ACC112 (cell line): ENCODE data around the gene PLK4.

Experiments
- H2AFZ ChIP-seq: fragments of 200-600 bp; sonication (generic); one replicate; pipeline ENCODE4 v1.6.0; 2017; ENCODE audit warnings: antibody characterized with exemption, low read length; ENCODE audit not compliant: unreplicated experiment
- H3K27ac ChIP-seq: fragments of 200-600 bp; sonication (generic); 2 replicates; pipeline ENCODE4 v1.5.1; 2014; ENCODE audit warnings: low read depth, mild to moderate bottlenecking, antibody characterized with exemption, low read length, moderate library complexity
- H3K27me3 ChIP-seq: fragments of 200-600 bp; sonication (generic); 2 replicates; pipeline ENCODE4 v1.6.1; 2014; ENCODE audit warnings: mild to moderate bottlenecking, antibody characterized with exemption, low read length, moderate library complexity, mixed read lengths; ENCODE audit not compliant: insufficient read depth
- H3K36me3 ChIP-seq: fragments of 200-600 bp; sonication (generic); 2 replicates; pipeline ENCODE4 v1.6.1; 2016; ENCODE audit warnings: mild to moderate bottlenecking, antibody characterized with exemption, low read length, moderate library complexity, mixed read lengths; ENCODE audit not compliant: insufficient read depth
- H3K4me1 ChIP-seq: fragments of 200-600 bp; sonication (generic); one replicate; pipeline ENCODE4 v1.6.1; 2016; ENCODE audit warnings: low read length, mixed read lengths; ENCODE audit not compliant: insufficient read depth, unreplicated experiment, control insufficient read depth
- H3K4me3 ChIP-seq: fragments of 200-600 bp; sonication (generic); 2 replicates; pipeline ENCODE4 v1.5.1; 2014; ENCODE audit warnings: mild to moderate bottlenecking, low read depth, low read length
- H3K79me2 ChIP-seq: fragments of 200-600 bp; sonication (generic); one replicate; pipeline ENCODE4 v1.6.0; 2016; ENCODE audit warnings: low read length; ENCODE audit not compliant: control insufficient read depth, unreplicated experiment, insufficient read depth

PLK4 gene

DNA sequence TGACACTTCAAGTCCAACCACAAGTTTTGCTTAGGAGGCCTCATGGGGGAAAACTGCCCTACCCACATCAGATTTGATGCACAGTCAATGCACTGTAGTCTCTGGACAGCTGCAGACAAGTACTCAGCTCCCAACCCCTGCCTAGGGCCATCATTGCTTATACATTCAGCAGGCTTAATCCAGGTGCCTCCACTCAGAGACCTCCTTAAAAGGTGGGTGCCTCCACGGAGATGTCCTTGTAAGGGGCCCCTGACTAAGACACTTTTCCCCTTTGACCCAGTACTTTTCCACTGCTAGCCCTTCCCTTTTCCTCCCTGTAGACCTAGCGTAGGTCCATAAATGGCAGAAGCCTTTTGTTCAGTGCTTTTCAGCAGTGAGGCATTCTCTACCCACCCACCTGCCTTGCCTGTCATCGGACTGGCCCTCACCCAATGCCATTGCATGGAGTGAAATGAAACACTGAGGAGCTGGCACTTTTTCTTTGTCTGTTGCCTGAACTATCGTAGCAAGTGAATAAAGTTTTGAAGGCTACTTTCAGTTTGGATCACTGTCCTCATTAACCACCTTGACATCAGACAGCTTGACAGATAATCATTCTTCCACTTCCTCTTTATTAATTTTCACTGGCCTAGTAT, 23.8 kb upstream of the PLK4 start:
- H2AFZ ChIP-seq, result no peak overlapping the region
- no peak overlapping the region for H3K27ac ChIP-seq
- H3K36me3 ChIP-seq, result no peaks in the 10 kb centered on the region; the same call in 1 of the 2 replicates
- H3K4me3 ChIP-seq, result no peak overlapping the region
- H3K79me2 ChIP-seq, result peaks cover 13% of the 10 kb centered on the region
- H3K4me1 ChIP-seq, result peaks cover 9% of the 10 kb centered on the region
- H3K27me3 ChIP-seq, result no peaks in the 10 kb centered on the region

DNA sequence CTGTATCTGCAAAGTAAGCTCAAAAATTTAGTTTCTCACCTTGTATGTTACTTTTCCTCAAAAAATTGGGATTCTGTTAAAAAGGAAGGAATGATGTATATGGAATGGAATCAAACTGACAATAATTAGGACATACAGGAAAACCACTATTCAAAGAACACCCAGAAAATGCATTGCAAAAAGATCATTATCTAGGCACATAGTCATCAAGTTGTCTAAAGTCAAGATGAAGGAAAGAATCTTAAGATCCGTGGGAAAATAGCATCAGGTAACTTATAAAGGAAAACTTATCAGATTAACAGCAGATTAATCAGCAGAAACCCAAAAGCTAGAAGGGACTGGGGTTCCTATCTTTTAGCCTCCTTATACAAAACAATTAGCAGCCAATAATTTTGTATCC, 23.1 kb upstream of the PLK4 start:
- Histone ChIP-seq H3K27ac (no peak overlapping the region), H2AFZ (no peak overlapping the region), H3K4me1 (peaks cover 9% of the 10 kb centered on the region), H3K79me2 (peaks cover 13% of the 10 kb centered on the region), H3K4me3 (no peak overlapping the region), H3K27me3 (no peaks in the 10 kb centered on the region), H3K36me3 (no peaks in the 10 kb centered on the region; the same call in 1 of the 2 replicates)

DNA sequence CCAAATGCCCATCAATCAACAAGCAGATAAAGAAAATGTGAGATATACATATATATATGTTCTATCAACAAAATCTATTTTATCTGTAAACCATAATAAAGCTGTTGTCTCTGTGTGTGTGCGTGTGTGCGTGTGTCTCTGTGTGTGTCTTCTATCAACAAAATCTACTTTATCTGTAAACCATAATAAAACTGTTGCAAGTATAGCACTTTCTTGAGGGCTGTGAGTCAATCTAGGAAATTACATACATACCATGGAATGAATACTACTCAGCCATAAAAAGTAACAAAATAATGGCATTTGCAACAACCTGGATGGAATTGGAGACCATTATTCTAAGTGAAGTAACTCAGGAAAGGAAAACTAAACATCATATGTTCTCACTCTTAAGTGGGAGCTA, 12.5 kb upstream of the PLK4 start:
- Histone ChIP-seq H3K79me2 (peaks cover 3% of the 10 kb centered on the region), H3K27me3 (no peaks in the 10 kb centered on the region), H3K4me1 (peaks cover 11% of the 10 kb centered on the region), H3K27ac (no peak overlapping the region), H3K36me3 (no peaks in the 10 kb centered on the region), H2AFZ (no peak overlapping the region), H3K4me3 (no peak overlapping the region)

DNA sequence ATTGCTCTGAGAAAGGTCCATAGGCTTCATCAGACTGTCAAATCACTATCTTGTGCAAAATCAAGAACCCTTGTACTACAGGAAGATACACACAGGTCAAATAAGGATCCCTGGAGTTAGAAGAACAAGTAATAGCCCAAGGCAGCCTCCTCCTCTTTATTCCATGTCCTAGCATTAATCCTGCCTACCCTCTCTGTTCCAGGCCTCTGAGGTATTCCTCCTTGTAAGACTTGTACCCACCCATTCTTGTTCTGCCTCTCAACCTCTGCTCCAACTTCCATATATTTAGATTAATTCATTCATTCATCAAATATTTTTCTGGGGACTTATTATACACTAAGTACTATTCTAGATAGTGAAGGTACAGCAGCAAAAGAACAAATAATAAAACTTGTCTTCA, 10.4 kb upstream of the PLK4 start:
- Histone ChIP-seq H3K36me3 (0 out of 2 replicates have a peak, but pooled peaks cover 4% of the 10 kb centered on the region), H3K27ac (peak overlapping the region; percentile 41; the same call in 1 of the 2 replicates), H2AFZ (no peak overlapping the region), H3K27me3 (no peaks in the 10 kb centered on the region), H3K4me1 (peaks cover 11% of the 10 kb centered on the region), H3K4me3 (no peak overlapping the region), H3K79me2 (peaks cover 3% of the 10 kb centered on the region)

DNA sequence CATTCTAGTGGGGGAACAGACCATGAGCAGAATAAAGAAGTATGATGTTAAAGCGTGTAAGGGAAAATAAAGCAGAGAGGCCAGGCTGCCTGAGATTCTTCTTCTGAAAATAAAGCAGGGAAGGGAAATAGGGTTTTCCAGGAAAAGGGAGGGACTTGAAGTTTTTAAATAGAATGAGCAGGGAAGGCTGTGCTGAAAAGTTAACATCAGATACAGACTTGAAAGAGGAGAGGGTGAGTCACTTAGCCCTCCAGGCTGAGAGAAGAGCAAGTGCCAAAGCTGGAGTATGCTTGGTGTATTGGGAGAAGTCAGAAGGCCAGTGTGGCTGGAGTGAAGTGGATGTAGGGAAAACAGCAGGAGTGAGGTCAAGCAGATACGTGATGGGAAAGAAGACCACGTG, 10.0 kb upstream of the PLK4 start:
- H3K36me3 ChIP-seq, result 0 out of 2 replicates have a peak, but pooled peaks cover 6% of the 10 kb centered on the region
- H3K4me3 ChIP-seq, result no peak overlapping the region
- H3K4me1 ChIP-seq, result peaks cover 11% of the 10 kb centered on the region
- H2AFZ ChIP-seq, result no peak overlapping the region
- no peaks in the 10 kb centered on the region for H3K27me3 ChIP-seq
- H3K79me2 ChIP-seq, result peaks cover 3% of the 10 kb centered on the region
- H3K27ac ChIP-seq, result peak overlapping the region; percentile 41

DNA sequence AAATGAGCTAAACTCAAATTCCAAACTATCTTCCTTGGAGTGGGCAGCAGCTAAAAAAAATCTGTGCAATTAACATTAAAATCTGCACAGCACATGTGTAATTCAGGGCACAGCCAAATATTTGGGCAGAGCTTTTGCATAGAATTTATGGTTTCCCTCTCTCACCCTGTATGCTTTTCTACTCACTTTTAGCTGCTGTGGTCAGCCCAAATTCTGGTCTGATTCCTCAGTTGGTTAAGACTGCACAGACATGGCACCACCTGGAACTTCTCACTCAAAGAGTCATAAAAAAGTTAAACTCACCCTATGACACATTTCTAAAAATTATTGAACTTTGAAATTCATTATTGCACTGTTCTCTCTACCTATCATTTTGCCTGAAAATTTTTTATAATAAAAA, 4.9 kb upstream of the PLK4 start:
- Histone ChIP-seq H3K27ac (no peak overlapping the region), H3K4me1 (peaks cover 5% of the 10 kb centered on the region), H2AFZ (no peak overlapping the region), H3K27me3 (no peaks in the 10 kb centered on the region), H3K36me3 (0 out of 2 replicates have a peak, but pooled peaks cover 6% of the 10 kb centered on the region), H3K79me2 (peaks cover 5% of the 10 kb centered on the region), H3K4me3 (no peak overlapping the region)

DNA sequence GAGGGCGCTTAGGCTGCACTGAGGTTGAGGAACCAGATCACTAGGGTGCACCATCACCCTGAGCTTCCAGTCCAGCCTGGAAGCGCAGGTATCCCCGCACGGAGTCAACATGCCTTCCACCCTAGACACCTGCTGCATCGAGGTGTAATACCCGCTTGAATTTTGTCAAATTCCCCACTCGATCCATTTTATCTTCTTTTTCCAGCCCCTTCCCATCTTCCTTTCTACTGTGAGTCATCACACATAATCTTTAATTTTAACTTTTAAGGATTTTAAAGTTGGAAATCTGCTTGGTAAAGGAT, 821 bp downstream of the PLK4 start:
- Histone ChIP-seq H3K79me2 (peaks cover 49% of the 10 kb centered on the region), H3K4me1 (peaks cover 19% of the 10 kb centered on the region), H2AFZ (peak overlapping the region; percentile 98), H3K27ac (no peak overlapping the region), H3K36me3 (peaks cover 18% of the 10 kb centered on the region), H3K27me3 (no peaks in the 10 kb centered on the region), H3K4me3 (peak overlapping the region; percentile 94)

DNA sequence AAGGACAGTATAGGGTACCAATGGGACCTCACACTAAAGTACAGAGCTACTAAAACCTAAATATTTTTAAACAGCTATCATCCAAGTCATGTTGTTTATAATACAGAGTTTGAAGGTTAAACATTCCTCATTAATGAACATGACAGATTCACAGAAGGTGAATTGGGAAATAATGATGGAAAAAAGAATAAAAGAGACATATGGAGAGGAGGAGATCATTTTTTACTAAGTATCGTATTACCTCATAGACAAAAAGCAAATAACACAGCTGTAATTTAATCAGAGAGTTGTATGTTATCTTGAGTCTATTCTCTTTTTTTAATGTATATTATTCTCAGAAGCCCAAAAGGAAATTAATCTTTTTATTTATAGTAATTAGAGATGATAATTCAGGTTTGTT, 7.9 kb downstream of the PLK4 start:
- no peak overlapping the region for H3K4me3 ChIP-seq
- H3K27me3 ChIP-seq, result no peaks in the 10 kb centered on the region
- H3K79me2 ChIP-seq, result peaks cover 36% of the 10 kb centered on the region
- H2AFZ ChIP-seq, result no peak overlapping the region
- no peak overlapping the region for H3K27ac ChIP-seq
- peaks cover 33% of the 10 kb centered on the region for H3K4me1 ChIP-seq
- peaks cover 52% of the 10 kb centered on the region for H3K36me3 ChIP-seq

DNA sequence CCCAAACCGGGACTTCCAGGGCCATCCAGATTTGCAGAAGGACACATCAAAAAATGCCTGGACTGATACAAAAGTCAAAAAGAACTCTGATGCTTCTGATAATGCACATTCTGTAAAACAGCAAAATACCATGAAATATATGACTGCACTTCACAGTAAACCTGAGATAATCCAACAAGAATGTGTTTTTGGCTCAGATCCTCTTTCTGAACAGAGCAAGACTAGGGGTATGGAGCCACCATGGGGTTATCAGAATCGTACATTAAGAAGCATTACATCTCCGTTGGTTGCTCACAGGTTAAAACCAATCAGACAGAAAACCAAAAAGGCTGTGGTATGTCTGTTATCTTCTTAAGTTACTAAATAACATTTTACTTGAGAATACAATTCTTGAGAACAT, 9.2 kb downstream of the PLK4 start:
- Histone ChIP-seq H3K36me3 (peaks cover 49% of the 10 kb centered on the region), H3K4me3 (no peak overlapping the region), H3K4me1 (peaks cover 31% of the 10 kb centered on the region), H3K79me2 (peaks cover 29% of the 10 kb centered on the region), H3K27ac (no peak overlapping the region), H3K27me3 (no peaks in the 10 kb centered on the region), H2AFZ (peak overlapping the region; percentile 8)

DNA sequence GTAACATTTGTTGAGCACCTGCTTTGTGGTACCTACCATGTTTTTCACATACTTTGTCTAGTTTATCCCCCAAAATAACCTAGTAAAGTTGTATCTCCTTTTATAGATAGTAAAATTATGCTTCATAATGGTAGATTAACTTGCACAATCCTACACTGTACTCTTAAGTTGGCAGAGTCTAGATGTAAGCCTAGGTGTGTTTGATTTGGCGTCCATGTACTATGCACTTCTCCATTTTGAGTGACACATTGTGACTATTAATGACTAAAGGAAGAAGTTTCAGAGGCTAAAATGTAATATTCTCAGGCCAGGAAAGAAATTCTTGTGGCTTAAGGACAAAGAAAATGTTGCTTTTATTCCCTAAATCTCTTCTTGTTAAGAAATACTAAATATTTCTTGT, 15.4 kb downstream of the PLK4 start:
- no peak overlapping the region for H3K27ac ChIP-seq
- H3K36me3 ChIP-seq, result peaks cover 27% of the 10 kb centered on the region; the same call in 1 of the 2 replicates
- no peaks in the 10 kb centered on the region for H3K4me1 ChIP-seq
- H3K79me2 ChIP-seq, result no peaks in the 10 kb centered on the region
- no peaks in the 10 kb centered on the region for H3K27me3 ChIP-seq
- no peak overlapping the region for H3K4me3 ChIP-seq
- no peak overlapping the region for H2AFZ ChIP-seq

DNA sequence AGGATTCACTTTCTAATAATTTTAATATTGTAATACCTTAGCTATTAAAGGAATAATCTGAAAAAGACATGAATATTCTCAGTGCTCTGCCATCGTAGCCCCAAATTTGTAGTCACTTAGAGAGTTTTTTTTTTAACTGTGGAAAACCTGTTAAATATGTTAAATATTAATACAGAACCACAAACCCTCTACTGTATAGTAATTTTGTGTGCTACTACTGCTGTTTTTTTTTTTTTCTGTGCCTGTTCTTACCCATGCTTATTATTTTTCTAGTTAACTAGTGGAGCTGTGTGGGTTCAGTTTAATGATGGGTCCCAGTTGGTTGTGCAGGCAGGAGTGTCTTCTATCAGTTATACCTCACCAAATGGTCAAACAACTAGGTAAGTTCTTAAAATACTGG, 15.8 kb downstream of the PLK4 start:
- no peak overlapping the region for H3K4me3 ChIP-seq

More for the DNA sequence above, 15.8 kb downstream of the PLK4 start:
- H3K79me2 ChIP-seq, result no peaks in the 10 kb centered on the region
- peaks cover 26% of the 10 kb centered on the region; the same call in 1 of the 2 replicates for H3K36me3 ChIP-seq
- no peak overlapping the region for H3K27ac ChIP-seq
- no peaks in the 10 kb centered on the region for H3K27me3 ChIP-seq
- no peaks in the 10 kb centered on the region for H3K4me1 ChIP-seq
- H2AFZ ChIP-seq, result no peak overlapping the region
